ENCODE measurements around the gene HNRNPAB.

HNRNPAB gene

GRCh38 chr5:178202541-178202940 is 1.8 kb upstream of the HNRNPAB start:
- H3K27me3 Mint-ChIP-seq: no peaks in the 10 kb centered on the region
- peaks cover 18% of the 10 kb centered on the region for H3K4me1 Mint-ChIP-seq
- ATAC-seq (ENCODE audit: low read depth) (no peak), DNase-seq (ENCODE audit: low spot score in 2 of 2) (no peak)
- peak overlapping the region; percentile 65 for H3K4me3 Mint-ChIP-seq
- no peak overlapping the region for H3K27ac Mint-ChIP-seq
- no peaks in the 10 kb centered on the region for H3K9me3 Mint-ChIP-seq
- H3K36me3 Mint-ChIP-seq: peaks cover 8% of the 10 kb centered on the region

- peak overlapping the region; percentile 99 for H3K4me3 Mint-ChIP-seq
- peak overlapping the region; percentile 98 for H3K27ac Mint-ChIP-seq
These were observed 607 bp upstream of the HNRNPAB start for GRCh38 chr5:178203670-178204181.

GRCh38 chr5:178204935-178205748 is 809 bp downstream of the HNRNPAB start:
- H3K9me3 Mint-ChIP-seq: no peaks in the 10 kb centered on the region
- H3K27ac Mint-ChIP-seq: peak overlapping the region; percentile 82
- ATAC-seq (ENCODE audit: low read depth) (peak; percentile 30), DNase-seq (ENCODE audit: low spot score in 2 of 2) (peak; percentile 41 to 44)
- H3K4me3 Mint-ChIP-seq: peak overlapping the region; percentile 99
- no peaks in the 10 kb centered on the region for H3K27me3 Mint-ChIP-seq
- peaks cover 28% of the 10 kb centered on the region for H3K36me3 Mint-ChIP-seq
- peaks cover 32% of the 10 kb centered on the region for H3K4me1 Mint-ChIP-seq

More at GRCh38 chr5:178203670-178204181, 607 bp upstream of the HNRNPAB start:
- Mint-ChIP-seq H3K27me3 (no peaks in the 10 kb centered on the region), H3K36me3 (peaks cover 15% of the 10 kb centered on the region), H3K9me3 (no peaks in the 10 kb centered on the region), H3K4me1 (peaks cover 26% of the 10 kb centered on the region)
- peak; percentile 9 for ATAC-seq (ENCODE audit: low read depth)
- no peak for DNase-seq (ENCODE audit: low spot score in 2 of 2)

GRCh38 chr5:178205749-178206047 is 1.4 kb downstream of the HNRNPAB start:
- Mint-ChIP-seq H3K4me3 (peak overlapping the region; percentile 50), H3K4me1 (peaks cover 32% of the 10 kb centered on the region), H3K9me3 (no peaks in the 10 kb centered on the region), H3K27ac (peak overlapping the region; percentile 82), H3K27me3 (no peaks in the 10 kb centered on the region), H3K36me3 (peaks cover 31% of the 10 kb centered on the region)
- DNase-seq (ENCODE audit: low spot score in 2 of 2): no peak
- ATAC-seq (ENCODE audit: low read depth): no peak

- Mint-ChIP-seq H3K36me3 (peaks cover 31% of the 10 kb centered on the region), H3K9me3 (no peaks in the 10 kb centered on the region), H3K27ac (peak overlapping the region; percentile 82), H3K4me3 (peak overlapping the region; percentile 50), H3K27me3 (no peaks in the 10 kb centered on the region), H3K4me1 (peaks cover 34% of the 10 kb centered on the region)
- no peak for ATAC-seq (ENCODE audit: low read depth)
- no peak for DNase-seq (ENCODE audit: low spot score in 2 of 2)
These were observed 2.1 kb downstream of the HNRNPAB start for GRCh38 chr5:178206166-178207101.

GRCh38 chr5:178207183-178207916 is 3.0 kb downstream of the HNRNPAB start:
- no peaks in the 10 kb centered on the region for H3K9me3 Mint-ChIP-seq
- H3K27ac Mint-ChIP-seq: peak overlapping the region; percentile 82
- no peaks in the 10 kb centered on the region for H3K27me3 Mint-ChIP-seq
- DNase-seq (ENCODE audit: low spot score in 2 of 2): no peak
- peaks cover 31% of the 10 kb centered on the region for H3K36me3 Mint-ChIP-seq
- peaks cover 34% of the 10 kb centered on the region for H3K4me1 Mint-ChIP-seq
- H3K4me3 Mint-ChIP-seq: peak overlapping the region; percentile 34
- ATAC-seq (ENCODE audit: low read depth): no peak

GRCh38 chr5:178207917-178208280 is 3.6 kb downstream of the HNRNPAB start:
- no peak for DNase-seq (ENCODE audit: low spot score in 2 of 2)
- Mint-ChIP-seq H3K36me3 (peaks cover 31% of the 10 kb centered on the region), H3K9me3 (no peaks in the 10 kb centered on the region), H3K4me1 (peaks cover 34% of the 10 kb centered on the region), H3K4me3 (no peak overlapping the region), H3K27me3 (no peaks in the 10 kb centered on the region), H3K27ac (peak overlapping the region; percentile 78)
- no peak for ATAC-seq (ENCODE audit: low read depth)

GRCh38 chr5:178208540-178209227 is 4.4 kb downstream of the HNRNPAB start:
- Mint-ChIP-seq H3K4me3 (no peak overlapping the region), H3K36me3 (peaks cover 33% of the 10 kb centered on the region), H3K4me1 (peaks cover 34% of the 10 kb centered on the region), H3K9me3 (no peaks in the 10 kb centered on the region), H3K27me3 (no peaks in the 10 kb centered on the region), H3K27ac (peak overlapping the region; percentile 39)
- no peak for DNase-seq (ENCODE audit: low spot score in 2 of 2)
- no peak for ATAC-seq (ENCODE audit: low read depth)

GRCh38 chr5:178209334-178210072 is 5.2 kb downstream of the HNRNPAB start:
- DNase-seq (ENCODE audit: low spot score in 2 of 2) (no peak), ATAC-seq (ENCODE audit: low read depth) (no peak)
- Mint-ChIP-seq H3K27me3 (no peaks in the 10 kb centered on the region), H3K4me1 (peaks cover 35% of the 10 kb centered on the region), H3K4me3 (no peak overlapping the region), H3K9me3 (no peaks in the 10 kb centered on the region), H3K36me3 (peaks cover 34% of the 10 kb centered on the region), H3K27ac (peak overlapping the region; percentile 39)

- H3K36me3 Mint-ChIP-seq: peaks cover 37% of the 10 kb centered on the region
- no peaks in the 10 kb centered on the region for H3K27me3 Mint-ChIP-seq
- ATAC-seq (ENCODE audit: low read depth): no peak
- peaks cover 35% of the 10 kb centered on the region for H3K4me1 Mint-ChIP-seq
- DNase-seq (ENCODE audit: low spot score in 2 of 2): no peak
- no peak overlapping the region for H3K4me3 Mint-ChIP-seq
- H3K9me3 Mint-ChIP-seq: no peaks in the 10 kb centered on the region
- H3K27ac Mint-ChIP-seq: no peak overlapping the region
These were observed 5.8 kb downstream of the HNRNPAB start for GRCh38 chr5:178210073-178210535.

- H3K9me3 Mint-ChIP-seq: no peaks in the 10 kb centered on the region
- H3K27me3 Mint-ChIP-seq: no peaks in the 10 kb centered on the region
- H3K36me3 Mint-ChIP-seq: peaks cover 37% of the 10 kb centered on the region
- H3K27ac Mint-ChIP-seq: no peak overlapping the region
- H3K4me1 Mint-ChIP-seq: peaks cover 36% of the 10 kb centered on the region
- H3K4me3 Mint-ChIP-seq: no peak overlapping the region
- ATAC-seq (ENCODE audit: low read depth) (no peak), DNase-seq (ENCODE audit: low spot score in 2 of 2) (no peak)
These were observed 6.4 kb downstream of the HNRNPAB start for GRCh38 chr5:178210686-178211085.

GRCh38 chr5:178211095-178212048 is 7.0 kb downstream of the HNRNPAB start:
- peaks cover 34% of the 10 kb centered on the region for H3K4me1 Mint-ChIP-seq
- H3K27me3 Mint-ChIP-seq: no peaks in the 10 kb centered on the region
- no peaks in the 10 kb centered on the region for H3K9me3 Mint-ChIP-seq
- H3K4me3 Mint-ChIP-seq: no peak overlapping the region
- DNase-seq (ENCODE audit: low spot score in 2 of 2): no peak
- H3K27ac Mint-ChIP-seq: no peak overlapping the region
- ATAC-seq (ENCODE audit: low read depth): no peak
- peaks cover 35% of the 10 kb centered on the region for H3K36me3 Mint-ChIP-seq

All from memory B cell (primary cell).